Nephron (organoid): ENCODE data around the gene AFF2.

Experiments
- H3K27ac Mint-ChIP-seq, 3 experiments: 2 replicates each; pipeline ENCODE4 v1.8.0; 2020; ENCODE audit warnings: mixed read lengths in 3 of 3, mild to moderate bottlenecking in 2 of 3, moderate library complexity in 1 of 3
- H3K27me3 Mint-ChIP-seq: 2 replicates; pipeline ENCODE4 v1.8.0; 2021; ENCODE audit warnings: low read depth, mild to moderate bottlenecking, moderate library complexity, mixed read lengths
- H3K36me3 Mint-ChIP-seq: 2 replicates; pipeline ENCODE4 v1.8.0; 2020; ENCODE audit warnings: low read depth, mixed read lengths
- H3K4me1 Mint-ChIP-seq: 2 replicates; pipeline ENCODE4 v1.8.0; 2020; ENCODE audit warnings: mixed read lengths
- H3K4me3 Mint-ChIP-seq, 3 experiments: 2 replicates each; pipeline ENCODE4 v1.8.0; 2020; ENCODE audit warnings: mild to moderate bottlenecking in 3 of 3, mixed read lengths in 3 of 3, moderate library complexity in 2 of 3
- H3K9me3 Mint-ChIP-seq: 2 replicates; pipeline ENCODE4 v1.8.0; 2020; ENCODE audit warnings: mixed read lengths
- CTCF ChIP-seq, 3 experiments: fragments of 200-600 bp; sonication (generic); IDR thresholded peaks; one replicate each; pipeline ENCODE4 v1.5.0; 2021; ENCODE audit warnings: antibody characterized with exemption in 3 of 3; ENCODE audit not compliant: unreplicated experiment in 3 of 3

The AFF2 gene

GRCh38 chrX:148501386-148502066 is 1.1 kb downstream of the AFF2 start:
- Mint-ChIP-seq H3K4me1 (no peaks in the 10 kb centered on the region), H3K27ac (peak overlapping the region; percentile 67 to 88 (median 72)), H3K36me3 (no peaks in the 10 kb centered on the region), H3K9me3 (peaks cover 3% of the 10 kb centered on the region), H3K27me3 (peaks cover 38% of the 10 kb centered on the region), H3K4me3 (peak overlapping the region; percentile 91 to 93 (median 92))
- no peak for TF ChIP-seq CTCF (IDR thresholded peaks at IDR 0.05; ENCODE audit: unreplicated experiment in 3 of 3)

GRCh38 chrX:148504506-148504905 is 4.1 kb downstream of the AFF2 start:
- Mint-ChIP-seq H3K36me3 (no peaks in the 10 kb centered on the region), H3K9me3 (peaks cover 3% of the 10 kb centered on the region), H3K27me3 (peaks cover 29% of the 10 kb centered on the region), H3K4me1 (peaks cover 10% of the 10 kb centered on the region), H3K27ac (peak overlapping the region in 1 of 3 experiments; percentile 64), H3K4me3 (peak overlapping the region; percentile 21 to 71 (median 49))
- no peak for TF ChIP-seq CTCF (IDR thresholded peaks at IDR 0.05; ENCODE audit: unreplicated experiment in 3 of 3)

- Mint-ChIP-seq H3K27me3 (peaks cover 19% of the 10 kb centered on the region), H3K36me3 (no peaks in the 10 kb centered on the region), H3K27ac (peak overlapping the region in 1 of 3 experiments; percentile 54), H3K4me1 (peaks cover 10% of the 10 kb centered on the region), H3K4me3 (no peak overlapping the region), H3K9me3 (no peaks in the 10 kb centered on the region)
- no peak for TF ChIP-seq CTCF (IDR thresholded peaks at IDR 0.05; ENCODE audit: unreplicated experiment in 3 of 3)
Measured at GRCh38 chrX:148507418-148507817, 7.0 kb downstream of the AFF2 start.

- H3K4me1 Mint-ChIP-seq = peaks cover 3% of the 10 kb centered on the region
- H3K27me3 Mint-ChIP-seq = no peaks in the 10 kb centered on the region
- no peak overlapping the region for H3K4me3 Mint-ChIP-seq
- H3K36me3 Mint-ChIP-seq = no peaks in the 10 kb centered on the region
- no peaks in the 10 kb centered on the region for H3K9me3 Mint-ChIP-seq
- TF ChIP-seq CTCF (IDR thresholded peaks at IDR 0.05; ENCODE audit: unreplicated experiment in 3 of 3) = no peak
- no peak overlapping the region for H3K27ac Mint-ChIP-seq
Measured at GRCh38 chrX:148512453-148512852, 12.0 kb downstream of the AFF2 start.

GRCh38 chrX:148513661-148514060 is 13.2 kb downstream of the AFF2 start:
- no peaks in the 10 kb centered on the region for H3K36me3 Mint-ChIP-seq
- no peaks in the 10 kb centered on the region for H3K27me3 Mint-ChIP-seq
- H3K27ac Mint-ChIP-seq = no peak overlapping the region
- H3K4me3 Mint-ChIP-seq = no peak overlapping the region
- no peaks in the 10 kb centered on the region for H3K9me3 Mint-ChIP-seq
- no peaks in the 10 kb centered on the region for H3K4me1 Mint-ChIP-seq
- TF ChIP-seq CTCF (IDR thresholded peaks at IDR 0.05; ENCODE audit: unreplicated experiment in 3 of 3) = no peak

- Mint-ChIP-seq H3K36me3 (no peaks in the 10 kb centered on the region), H3K27ac (no peak overlapping the region), H3K4me1 (no peaks in the 10 kb centered on the region), H3K27me3 (no peaks in the 10 kb centered on the region), H3K9me3 (no peaks in the 10 kb centered on the region), H3K4me3 (no peak overlapping the region)
- no peak for TF ChIP-seq CTCF (IDR thresholded peaks at IDR 0.05; ENCODE audit: unreplicated experiment in 3 of 3)
Measured at GRCh38 chrX:148517176-148517575, 16.8 kb downstream of the AFF2 start.
